GM18873 (cell line): ENCODE data around the gene HPCAL1.
"Not testable (repeated sequence)": the region's sequence is repeated elsewhere in the genome, so short reads cannot be mapped to it uniquely, and the experiment has no call there.

Experiments used
- ATAC-seq: cut with Tn5 transposase; IDR thresholded peaks from one replicate; pipeline ENCODE4 v1.9.1; 2021; ENCODE audit warnings: mild to moderate bottlenecking, moderate library complexity, moderate number of reproducible peaks; ENCODE audit not compliant: unreplicated experiment, low FRiP score

HPCAL1 gene

DNA sequence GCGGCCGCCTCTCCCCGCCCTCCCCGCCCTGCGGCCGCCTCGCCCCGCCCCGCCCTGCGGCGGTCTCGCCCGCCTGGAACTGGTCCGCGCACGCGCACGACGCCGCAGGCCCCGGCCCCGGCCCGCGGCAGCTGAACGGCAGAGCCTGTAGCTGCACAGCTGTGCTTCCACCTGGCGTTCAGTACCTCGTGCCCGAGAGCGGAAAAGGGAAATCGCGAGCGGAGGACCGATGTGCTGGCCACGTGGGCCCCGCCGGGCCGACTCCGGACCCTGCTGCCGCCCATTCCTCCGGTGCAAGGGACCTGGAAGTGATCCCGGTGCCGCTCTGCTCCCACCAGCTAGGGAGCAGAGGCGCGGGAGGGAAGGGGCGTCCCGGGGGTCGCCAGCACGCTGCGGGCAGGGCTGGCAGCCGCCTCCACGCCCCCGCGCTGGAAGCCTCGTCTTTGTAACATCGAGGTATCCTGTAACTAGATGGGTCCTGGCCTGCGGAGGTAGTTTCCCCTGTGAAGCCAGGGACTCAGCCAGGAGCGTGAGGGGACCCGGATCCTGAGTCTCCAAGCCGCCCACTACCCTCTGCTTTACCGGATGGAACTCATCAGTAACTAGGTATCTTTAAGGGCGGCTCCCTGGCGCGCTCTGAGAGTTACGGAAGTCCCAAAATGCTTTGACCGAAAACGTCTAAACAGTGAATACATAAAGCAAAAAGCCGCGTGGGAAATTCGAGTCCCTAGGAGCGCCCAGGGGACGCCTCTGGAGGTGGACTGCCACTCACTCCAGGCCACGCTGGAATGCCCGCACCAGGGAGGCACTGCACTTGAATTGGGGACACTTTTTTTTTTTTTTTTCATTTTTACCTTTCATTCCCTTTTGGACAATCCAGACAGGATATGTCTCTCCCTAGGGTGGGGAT, 146.1 kb downstream of the HPCAL1 start:
- ATAC-seq = peak; percentile 59

- ATAC-seq = no peak
Measured at GRCh38 chr2:10449486-10449831, 146.8 kb downstream of the HPCAL1 start.

- no peak for ATAC-seq
Measured at GRCh38 chr2:10449838-10450691, 147.4 kb downstream of the HPCAL1 start.

- no peak for ATAC-seq
Measured at GRCh38 chr2:10451819-10452218, 149.1 kb downstream of the HPCAL1 start.

DNA sequence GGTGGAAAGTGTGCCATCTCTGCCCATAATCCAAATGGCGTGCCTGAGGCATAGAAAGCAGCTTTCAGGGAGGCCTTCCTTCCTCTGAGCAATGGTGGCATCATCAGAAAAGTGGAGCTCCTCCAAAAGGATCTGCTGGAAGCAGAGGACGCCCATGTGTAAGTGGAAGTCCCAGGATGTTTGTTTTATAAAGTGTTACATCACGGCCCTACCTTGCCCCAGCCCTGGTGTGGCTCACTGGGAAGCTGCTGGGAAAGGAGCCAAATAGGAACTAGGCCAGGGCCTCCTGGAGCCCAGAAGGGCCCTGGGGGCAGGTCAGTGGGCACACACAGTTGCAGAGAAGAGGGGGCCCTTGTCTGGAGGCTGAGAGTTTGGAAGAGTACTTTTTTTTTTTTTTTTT, 149.6 kb downstream of the HPCAL1 start:
- ATAC-seq = no peak

GRCh38 chr2:10452956-10453904, 150.5 kb downstream of the HPCAL1 start:
- no peak for ATAC-seq

DNA sequence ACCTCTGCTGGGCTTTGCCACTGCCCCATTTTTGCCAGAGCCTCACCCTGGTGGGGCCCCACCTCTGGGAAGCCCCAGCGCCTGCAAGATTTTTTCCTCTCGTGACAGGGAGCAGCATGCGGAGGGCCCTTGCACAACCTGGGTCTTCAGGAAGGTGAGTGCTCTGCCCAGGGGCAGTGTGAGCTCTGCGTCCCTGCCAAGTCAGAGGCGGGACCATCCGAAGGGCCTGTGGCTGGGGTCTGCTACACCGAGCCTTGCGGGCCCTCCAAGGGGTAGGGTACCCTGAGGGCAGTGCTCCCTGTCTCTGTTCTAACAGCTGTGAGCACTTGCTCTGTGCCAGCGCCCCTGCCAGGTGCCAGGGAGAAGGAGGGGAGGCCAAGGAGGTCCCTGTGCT, 151.2 kb downstream of the HPCAL1 start:
- ATAC-seq = no peak

DNA sequence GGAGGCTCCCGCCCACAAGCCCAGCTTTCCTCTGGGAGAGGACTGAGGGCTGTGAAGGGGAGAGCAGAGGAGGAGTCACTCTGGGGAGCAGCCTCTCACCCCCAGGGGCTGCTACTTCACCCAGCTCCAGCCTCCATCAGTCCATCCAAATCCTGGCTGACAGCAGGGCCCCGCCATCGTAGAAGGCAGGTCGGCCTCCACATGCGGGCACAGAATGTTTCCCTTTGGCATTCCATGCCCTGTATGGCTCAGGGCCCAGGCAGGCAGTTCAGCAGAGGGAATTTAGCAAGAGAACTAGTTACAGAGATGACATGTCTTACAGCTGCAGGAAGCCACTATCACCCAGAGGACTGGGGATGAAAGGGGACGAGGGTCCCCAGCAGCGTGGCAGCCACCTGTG, 151.8 kb downstream of the HPCAL1 start:
- ATAC-seq = no peak

DNA sequence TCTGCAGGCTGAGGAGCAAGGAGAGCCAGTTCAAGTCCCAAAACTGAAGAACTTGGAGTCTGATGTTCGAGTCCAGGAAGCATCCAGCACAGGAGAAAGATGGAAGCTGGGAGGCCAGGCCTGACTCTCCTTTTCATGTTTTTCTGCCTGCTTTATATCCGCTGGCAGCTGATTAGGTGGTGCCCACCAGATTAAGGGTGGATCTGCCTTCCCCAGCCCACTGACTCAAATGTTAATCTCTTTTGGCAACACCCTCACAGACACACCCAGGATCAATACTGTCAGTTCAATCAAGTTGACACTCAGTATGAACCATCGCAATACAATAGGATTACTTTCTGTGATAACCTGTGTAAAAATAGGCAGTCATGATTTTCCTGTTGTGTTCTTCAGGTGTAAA, 154.5 kb downstream of the HPCAL1 start:
- ATAC-seq = not testable (repeated sequence)

DNA sequence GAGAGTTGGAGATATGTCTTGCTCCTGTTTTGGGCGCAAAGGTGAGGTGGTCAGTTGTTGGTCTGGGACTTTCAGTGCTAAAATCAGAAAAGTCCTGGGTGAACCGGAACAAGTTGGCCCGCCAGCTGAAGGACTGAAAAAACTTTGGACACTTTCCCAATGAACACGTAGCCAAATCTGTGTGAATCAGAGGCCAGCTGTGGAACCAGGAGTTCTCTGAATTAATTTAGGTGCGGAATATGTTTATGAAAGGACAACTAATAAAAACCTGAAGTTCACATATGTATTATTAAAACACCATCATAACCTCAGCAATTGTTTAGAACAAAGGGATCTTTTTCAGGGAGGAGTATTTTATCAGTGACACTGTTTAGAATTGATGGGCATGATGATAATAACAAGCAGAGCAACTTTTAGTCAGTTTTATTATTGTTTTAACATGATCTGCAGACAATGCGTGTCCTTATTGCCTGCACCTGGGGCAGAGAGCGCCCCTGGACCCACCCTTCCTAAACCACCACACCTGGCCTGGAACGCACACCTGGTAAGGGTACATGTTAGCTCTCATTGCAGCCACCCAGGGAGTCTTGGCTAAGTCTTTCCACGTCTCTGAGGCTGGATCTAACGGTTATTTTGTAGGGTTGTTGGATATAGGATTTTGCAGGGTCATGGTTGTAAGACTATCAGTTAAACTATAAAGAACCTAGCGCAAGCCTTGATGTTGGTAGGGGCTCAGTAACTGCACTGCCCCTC, 155.3 kb downstream of the HPCAL1 start:
- no peak for ATAC-seq

DNA sequence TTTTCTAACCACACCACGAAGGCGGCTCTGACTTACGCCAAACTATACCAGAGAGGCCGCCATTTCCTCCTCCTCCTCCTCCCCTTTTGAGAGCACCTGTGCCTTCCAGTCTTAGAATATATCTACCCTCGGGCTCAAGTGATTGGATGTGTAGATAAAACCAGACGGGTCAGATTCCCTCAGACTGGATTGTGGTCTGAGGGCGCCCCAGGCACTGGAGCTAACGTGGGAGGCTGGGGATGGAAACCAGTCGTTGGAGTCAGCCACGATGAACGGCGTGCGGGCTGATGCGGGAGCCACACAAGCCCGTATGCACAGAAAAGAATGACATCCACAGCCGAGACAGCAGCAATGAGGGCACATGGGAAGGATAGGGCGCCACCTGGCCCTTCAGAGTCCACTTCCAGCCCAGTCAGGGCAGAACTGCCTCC, 157.7 kb downstream of the HPCAL1 start:
- ATAC-seq = no peak

GRCh38 chr2:10462178-10463083, 159.7 kb downstream of the HPCAL1 start:
- no peak for ATAC-seq

GRCh38 chr2:10465910-10466309, 163.2 kb downstream of the HPCAL1 start:
- no peak for ATAC-seq

- ATAC-seq = no peak
Measured at GRCh38 chr2:10466801-10467200, 164.1 kb downstream of the HPCAL1 start.

DNA sequence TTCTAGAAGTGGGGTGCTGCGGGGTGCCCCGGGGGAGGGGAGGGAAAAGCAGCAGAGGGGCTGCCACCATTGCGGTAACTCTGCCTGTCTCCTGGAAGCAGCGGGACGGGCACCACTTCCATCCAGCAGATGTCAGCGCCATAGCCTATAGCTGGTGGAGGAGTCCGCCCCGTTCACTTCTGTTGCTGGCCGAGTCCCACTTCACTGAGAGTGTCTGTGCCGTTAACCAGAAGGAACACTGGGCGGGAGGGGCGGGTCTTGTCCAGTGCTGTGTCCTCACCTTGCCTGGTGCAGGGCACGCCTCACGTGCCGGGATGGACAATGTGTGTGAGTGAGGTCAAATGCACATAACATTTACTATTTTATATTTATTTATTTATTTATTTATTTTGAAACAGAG, 164.7 kb downstream of the HPCAL1 start:
- ATAC-seq = no peak

DNA sequence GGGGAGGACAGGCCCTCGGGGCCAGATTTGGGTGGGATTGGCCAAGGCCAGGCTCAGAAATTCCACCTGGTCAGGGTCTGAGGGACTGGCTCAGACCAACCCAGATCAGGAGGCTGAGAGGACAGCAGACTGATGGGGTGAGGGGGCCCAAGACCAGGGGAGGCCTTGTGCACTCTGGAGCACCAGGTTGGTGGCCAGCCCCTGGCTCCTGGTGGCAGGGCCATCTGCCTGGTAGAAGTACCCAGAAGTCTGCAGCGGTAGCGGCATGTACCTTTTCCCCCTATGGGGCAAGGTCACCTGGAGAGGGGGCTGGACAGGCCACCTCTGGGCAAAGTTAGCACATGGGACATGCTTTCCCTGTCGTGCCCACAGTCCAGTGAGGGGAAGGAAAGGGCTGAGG, 166.6 kb downstream of the HPCAL1 start:
- ATAC-seq = no peak

GRCh38 chr2:10469955-10470608, 167.4 kb downstream of the HPCAL1 start:
- no peak for ATAC-seq

- ATAC-seq = no peak
Measured at GRCh38 chr2:10471046-10471571, 168.4 kb downstream of the HPCAL1 start.
